NB4 (cell line): ENCODE measurements around the gene SPOCK3.
"Not testable (repeated sequence)": the region's sequence is repeated elsewhere in the genome, so short reads cannot be mapped to it uniquely, and the experiment has no call there.

ENCODE experiments used
- DNase-seq: peaks from one replicate; pipeline ENCODE4 v3.0.0; 2010; ENCODE audit warnings: low read depth
- H3K4me3 ChIP-seq: one replicate; pipeline ENCODE4 v1.5.1; 2011; ENCODE audit warnings: mild to moderate bottlenecking, low read depth, low read length, moderate library complexity
- MYC ChIP-seq: IDR thresholded peaks from 2 replicates; pipeline ENCODE4 v1.6.1; 2011; ENCODE audit warnings: low read depth, low read length
- POLR2A ChIP-seq: IDR thresholded peaks from 2 replicates; pipeline ENCODE4 v1.6.1; 2011; ENCODE audit warnings: mild to moderate bottlenecking; ENCODE audit not compliant: insufficient read length; ENCODE audit errors: extremely low read depth
- TF ChIP-seq, protein P1 (sequence below): IDR thresholded peaks from one replicate; pipeline ENCODE4 v1.5.1; 2012; ENCODE audit warnings: low read depth, low read length
- TF ChIP-seq, protein P2 (sequence below): IDR thresholded peaks from 2 replicates; pipeline ENCODE4 v1.6.1; 2011; ENCODE audit warnings: low read depth, low read length

Gene SPOCK3

GRCh38 chr4:166723532-166724140 is 510.7 kb downstream of the SPOCK3 start:
- DNase-seq, result no peak
- TF ChIP-seq POLR2A (no peak), MYC (no peak)
- TF ChIP-seq, protein P1, sequence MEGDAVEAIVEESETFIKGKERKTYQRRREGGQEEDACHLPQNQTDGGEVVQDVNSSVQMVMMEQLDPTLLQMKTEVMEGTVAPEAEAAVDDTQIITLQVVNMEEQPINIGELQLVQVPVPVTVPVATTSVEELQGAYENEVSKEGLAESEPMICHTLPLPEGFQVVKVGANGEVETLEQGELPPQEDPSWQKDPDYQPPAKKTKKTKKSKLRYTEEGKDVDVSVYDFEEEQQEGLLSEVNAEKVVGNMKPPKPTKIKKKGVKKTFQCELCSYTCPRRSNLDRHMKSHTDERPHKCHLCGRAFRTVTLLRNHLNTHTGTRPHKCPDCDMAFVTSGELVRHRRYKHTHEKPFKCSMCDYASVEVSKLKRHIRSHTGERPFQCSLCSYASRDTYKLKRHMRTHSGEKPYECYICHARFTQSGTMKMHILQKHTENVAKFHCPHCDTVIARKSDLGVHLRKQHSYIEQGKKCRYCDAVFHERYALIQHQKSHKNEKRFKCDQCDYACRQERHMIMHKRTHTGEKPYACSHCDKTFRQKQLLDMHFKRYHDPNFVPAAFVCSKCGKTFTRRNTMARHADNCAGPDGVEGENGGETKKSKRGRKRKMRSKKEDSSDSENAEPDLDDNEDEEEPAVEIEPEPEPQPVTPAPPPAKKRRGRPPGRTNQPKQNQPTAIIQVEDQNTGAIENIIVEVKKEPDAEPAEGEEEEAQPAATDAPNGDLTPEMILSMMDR, result no peak
- TF ChIP-seq, protein P2, sequence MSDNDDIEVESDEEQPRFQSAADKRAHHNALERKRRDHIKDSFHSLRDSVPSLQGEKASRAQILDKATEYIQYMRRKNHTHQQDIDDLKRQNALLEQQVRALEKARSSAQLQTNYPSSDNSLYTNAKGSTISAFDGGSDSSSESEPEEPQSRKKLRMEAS, result no peak
- no peak overlapping the region for H3K4me3 ChIP-seq

DNA sequence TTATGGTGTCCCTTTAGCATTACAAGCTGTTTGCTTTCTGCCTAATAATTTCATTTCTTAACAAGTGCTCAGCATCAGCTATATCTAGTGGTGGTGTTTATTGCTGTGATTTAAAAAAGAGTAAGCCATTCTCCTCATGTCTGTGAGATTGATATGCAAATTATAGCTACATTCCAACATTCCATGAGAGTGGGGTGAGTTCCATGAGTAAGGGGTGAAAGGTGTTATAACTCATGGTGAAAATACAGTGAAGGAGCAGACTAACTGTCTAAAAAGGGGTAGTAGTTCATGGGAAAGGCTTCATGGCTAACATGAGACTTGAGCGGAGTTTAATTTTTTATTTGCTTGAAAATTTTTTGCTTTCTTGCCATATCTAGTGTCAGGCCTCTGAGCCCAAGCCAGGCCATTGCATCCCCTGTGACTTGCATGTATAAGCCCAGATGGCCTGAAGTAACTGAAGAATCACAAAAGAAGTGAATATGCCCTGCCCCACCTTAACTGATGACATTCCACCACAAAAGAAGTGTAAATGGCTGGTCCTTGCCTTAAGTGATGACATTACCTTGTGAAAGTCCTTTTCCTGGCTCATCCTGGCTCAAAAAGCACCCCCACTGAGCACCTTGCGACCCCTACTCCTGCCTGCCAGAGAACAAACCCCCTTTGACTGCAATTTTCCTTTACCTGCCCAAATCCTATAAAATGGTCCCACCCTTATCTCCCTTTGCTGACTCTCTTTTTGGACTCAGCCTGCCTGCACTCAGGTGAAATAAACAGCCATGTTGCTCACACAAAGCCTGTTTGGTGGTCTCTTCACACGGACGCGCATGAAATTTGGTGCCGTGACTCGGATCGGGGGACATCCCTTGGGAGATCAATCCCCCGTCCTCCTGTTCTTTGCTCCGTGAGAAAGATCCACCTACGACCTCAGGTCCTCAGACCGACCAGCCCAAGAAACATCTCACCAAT is 518.3 kb downstream of the SPOCK3 start:
- not testable (repeated sequence) for H3K4me3 ChIP-seq, DNase-seq

- DNase-seq, result no peak
- no peak overlapping the region for H3K4me3 ChIP-seq
- no peak for TF ChIP-seq POLR2A
Measured at GRCh38 chr4:166700592-166700991, 533.7 kb downstream of the SPOCK3 start.

GRCh38 chr4:166688835-166689234 is 545.5 kb downstream of the SPOCK3 start:
- DNase-seq, result no peak
- no peak for TF ChIP-seq POLR2A
- TF ChIP-seq, protein P1, result no peak
- TF ChIP-seq MYC, result no peak
- TF ChIP-seq, protein P2, result no peak

DNA sequence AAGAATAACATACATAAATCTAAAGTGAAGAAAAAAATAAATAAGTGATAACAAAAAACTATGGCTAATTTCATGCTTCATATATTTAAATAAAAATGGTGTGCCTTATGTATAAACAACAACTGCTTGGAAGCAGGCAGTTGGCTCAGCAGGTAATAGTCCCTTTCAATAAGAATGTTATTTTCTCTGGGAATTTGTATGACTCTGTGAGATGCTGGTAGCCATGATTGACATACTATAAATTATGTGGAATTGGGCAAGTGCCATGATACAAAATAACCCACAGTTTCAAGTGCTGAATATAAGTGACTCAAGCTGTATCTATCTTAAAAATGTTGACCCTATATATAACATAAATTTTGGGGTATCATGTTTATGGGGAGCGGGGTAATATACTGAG is 546.5 kb downstream of the SPOCK3 start:
- TF ChIP-seq POLR2A (no peak), MYC (no peak)
- TF ChIP-seq, protein P2, result no peak
- TF ChIP-seq, protein P1, result no peak
- no peak for DNase-seq
- H3K4me3 ChIP-seq, result no peak overlapping the region

More at GRCh38 chr4:166688835-166689234, 545.5 kb downstream of the SPOCK3 start:
- no peak overlapping the region for H3K4me3 ChIP-seq
